ENCODE data around the gene H3-3A.

Gene H3-3A

GRCh38 chr1:226054519-226055327 is 7.8 kb upstream of the H3-3A start:
- DNase-seq: no peak

GRCh38 chr1:226059709-226060108 is 2.8 kb upstream of the H3-3A start:
- DNase-seq: no peak

GRCh38 chr1:226060427-226060826 is 2.1 kb upstream of the H3-3A start:
- no peak for DNase-seq

GRCh38 chr1:226061068-226061840 is 1.3 kb upstream of the H3-3A start:
- no peak for DNase-seq

- DNase-seq: peak; percentile 63
These were observed 517 bp upstream of the H3-3A start for GRCh38 chr1:226061841-226062557.

- DNase-seq: no peak
These were observed 884 bp downstream of the H3-3A start for GRCh38 chr1:226063224-226063976.

- DNase-seq: no peak
These were observed 1.7 kb downstream of the H3-3A start for GRCh38 chr1:226063977-226064815.

- DNase-seq: peak; percentile 30
These were observed 2.3 kb downstream of the H3-3A start for GRCh38 chr1:226064816-226065248.

- no peak for DNase-seq
These were observed 4.0 kb downstream of the H3-3A start for GRCh38 chr1:226066415-226067078.

GRCh38 chr1:226069811-226070489 is 7.4 kb downstream of the H3-3A start:
- DNase-seq: no peak

- no peak for DNase-seq
These were observed 9.8 kb downstream of the H3-3A start for GRCh38 chr1:226072347-226072746.

GRCh38 chr1:226073184-226073950 is 10.9 kb downstream of the H3-3A start:
- DNase-seq: no peak

GRCh38 chr1:226074046-226074445 is 11.5 kb downstream of the H3-3A start:
- no peak for DNase-seq

- no peak for DNase-seq
These were observed 13.9 kb downstream of the H3-3A start for GRCh38 chr1:226076378-226076777.

GRCh38 chr1:226078374-226078773 is 15.9 kb downstream of the H3-3A start:
- DNase-seq: no peak

GRCh38 chr1:226082587-226082917 is 20.0 kb downstream of the H3-3A start:
- no peak for DNase-seq

- no peak for DNase-seq
These were observed 20.4 kb downstream of the H3-3A start for GRCh38 chr1:226082959-226083301.

- peak; percentile 63 for DNase-seq
These were observed 21.0 kb downstream of the H3-3A start for GRCh38 chr1:226083302-226084101.

GRCh38 chr1:226085675-226086285 is 23.3 kb downstream of the H3-3A start:
- no peak for DNase-seq
